Jurkat, Clone E6-1 (cell line): ENCODE data around the gene RAP2A.

Experiments
- DNase-seq: peaks from one replicate; pipeline ENCODE4 v3.0.0-alpha.2; 2011; ENCODE audit warnings: low read depth, low spot score
- H3K4me3 ChIP-seq: 2 replicates; pipeline ENCODE4 v1.5.1; 2011; ENCODE audit warnings: mild to moderate bottlenecking, low read length, control low read depth, moderate library complexity

RAP2A gene

DNA sequence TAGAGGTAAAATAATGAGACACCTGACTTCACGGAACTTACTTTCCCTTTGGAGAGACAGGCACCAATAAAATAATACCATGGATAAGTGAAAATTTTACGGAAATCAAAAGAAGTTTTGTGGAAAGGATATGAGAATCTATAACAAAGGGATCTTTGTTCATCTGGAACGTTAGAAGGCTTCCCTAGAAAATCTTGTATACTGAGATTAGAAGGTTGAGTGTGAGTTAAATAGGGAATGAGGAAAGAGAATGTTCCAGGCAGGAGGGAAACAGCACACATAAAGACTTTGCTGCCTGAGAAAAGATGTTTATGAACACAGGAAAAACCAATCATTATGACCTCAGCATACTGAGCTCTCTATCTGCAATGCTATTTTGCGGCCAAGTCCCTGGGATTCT, 19.6 kb upstream of the RAP2A start:
- no peak overlapping the region for H3K4me3 ChIP-seq

GRCh38 chr13:97417698-97418097, 16.3 kb upstream of the RAP2A start:
- no peak overlapping the region for H3K4me3 ChIP-seq
- DNase-seq = no peak

More for the DNA sequence above, 19.6 kb upstream of the RAP2A start:
- DNase-seq = no peak

GRCh38 chr13:97422118-97423054, 11.6 kb upstream of the RAP2A start:
- no peak for DNase-seq
- no peak overlapping the region for H3K4me3 ChIP-seq

GRCh38 chr13:97423300-97424045, 10.5 kb upstream of the RAP2A start:
- H3K4me3 ChIP-seq = no peak overlapping the region
- DNase-seq = no peak

- H3K4me3 ChIP-seq = no peak overlapping the region
- no peak for DNase-seq
Measured at GRCh38 chr13:97425590-97425989, 8.4 kb upstream of the RAP2A start.

DNA sequence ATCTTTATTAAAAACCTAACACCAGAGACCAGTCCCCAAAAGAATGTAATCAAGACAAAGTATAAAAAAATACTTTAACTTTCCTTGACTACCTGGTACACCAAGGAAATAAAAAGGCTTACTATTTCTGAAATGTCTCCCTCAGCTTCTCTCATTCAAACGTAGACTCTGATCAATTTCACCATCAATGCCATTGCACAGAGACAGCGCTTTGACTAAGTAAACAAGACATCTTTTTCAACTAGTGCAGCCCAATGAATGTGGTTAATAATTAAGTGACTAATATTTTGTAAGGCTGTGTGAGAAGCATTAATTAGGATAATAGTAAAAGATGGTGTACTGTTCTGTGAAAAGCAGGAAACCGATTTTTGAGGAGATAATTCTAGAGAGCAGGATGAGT, 7.3 kb upstream of the RAP2A start:
- no peak for DNase-seq
- H3K4me3 ChIP-seq = no peak overlapping the region

GRCh38 chr13:97429681-97430081, 4.3 kb upstream of the RAP2A start:
- H3K4me3 ChIP-seq = no peak overlapping the region
- DNase-seq = no peak

DNA sequence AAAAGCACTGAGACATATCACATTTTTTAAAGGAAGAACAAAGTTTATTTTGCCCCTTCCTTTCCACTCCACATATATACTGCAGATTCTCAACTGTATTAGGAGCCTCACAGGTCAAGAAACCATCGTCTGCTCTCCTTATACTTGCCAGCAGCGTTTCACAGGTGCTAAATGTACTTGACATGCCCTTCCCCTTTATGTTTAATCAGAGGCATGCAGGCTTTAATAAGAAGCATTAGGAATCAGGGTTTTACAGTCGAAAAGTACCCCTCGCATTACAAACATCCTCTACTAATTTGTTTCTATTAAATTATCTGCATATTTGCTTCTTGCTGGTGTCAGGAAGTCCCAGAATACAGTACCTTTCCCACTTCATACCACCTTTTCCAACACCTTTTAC, 3.7 kb upstream of the RAP2A start:
- no peak for DNase-seq
- H3K4me3 ChIP-seq = no peak overlapping the region

GRCh38 chr13:97431171-97431764, 2.7 kb upstream of the RAP2A start:
- no peak overlapping the region for H3K4me3 ChIP-seq
- DNase-seq = no peak

- DNase-seq = no peak
- H3K4me3 ChIP-seq = peak overlapping the region; percentile 68
Measured at GRCh38 chr13:97432232-97432916, 1.6 kb upstream of the RAP2A start.

DNA sequence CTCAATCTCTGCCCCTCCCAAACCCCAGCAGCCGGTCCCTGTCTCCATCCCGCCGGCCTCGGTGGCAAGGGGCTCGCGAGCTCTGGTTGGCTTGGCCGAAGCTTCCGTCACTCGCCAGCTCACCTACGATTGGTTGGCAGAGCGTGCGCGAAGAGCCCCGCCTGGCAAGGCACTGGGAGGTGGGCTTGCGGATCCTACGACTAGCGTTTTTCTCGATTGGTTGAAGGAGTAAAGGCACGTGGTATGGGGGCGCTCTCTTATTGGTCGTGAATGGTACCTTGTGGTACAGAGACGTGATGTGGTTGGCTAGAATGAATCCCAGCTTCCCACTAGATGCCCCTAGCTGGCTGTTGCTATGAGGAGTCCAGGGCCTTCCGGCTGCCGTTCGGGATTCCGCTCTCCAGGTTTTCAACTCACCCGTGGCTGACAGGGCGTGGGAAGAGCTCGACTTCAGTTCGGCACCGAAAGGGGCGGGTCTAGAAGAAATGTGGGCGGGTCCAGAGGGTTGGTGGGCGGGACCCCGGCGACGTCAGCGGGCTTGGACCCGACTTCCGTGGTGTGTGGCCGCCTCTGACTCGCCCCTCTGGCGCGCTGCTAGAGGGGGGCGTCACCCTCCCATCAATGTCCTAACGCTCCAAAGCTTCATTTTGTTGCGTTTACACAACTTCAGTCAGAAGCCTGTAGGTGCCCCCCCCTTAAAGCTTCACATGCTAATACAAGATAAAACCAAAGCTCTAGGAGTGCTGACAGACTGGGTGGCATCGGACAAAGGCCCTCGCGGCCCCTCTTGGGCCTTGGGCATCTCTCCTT, 847 bp upstream of the RAP2A start:
- H3K4me3 ChIP-seq = peak overlapping the region; percentile 68
- peak; percentile 100 for DNase-seq

- peak overlapping the region; percentile 74 for H3K4me3 ChIP-seq
- DNase-seq = no peak
Measured at GRCh38 chr13:97434397-97435201, 630 bp downstream of the RAP2A start.

- peak overlapping the region; percentile 74 for H3K4me3 ChIP-seq
- no peak for DNase-seq
Measured at GRCh38 chr13:97435323-97435722, 1.4 kb downstream of the RAP2A start.

DNA sequence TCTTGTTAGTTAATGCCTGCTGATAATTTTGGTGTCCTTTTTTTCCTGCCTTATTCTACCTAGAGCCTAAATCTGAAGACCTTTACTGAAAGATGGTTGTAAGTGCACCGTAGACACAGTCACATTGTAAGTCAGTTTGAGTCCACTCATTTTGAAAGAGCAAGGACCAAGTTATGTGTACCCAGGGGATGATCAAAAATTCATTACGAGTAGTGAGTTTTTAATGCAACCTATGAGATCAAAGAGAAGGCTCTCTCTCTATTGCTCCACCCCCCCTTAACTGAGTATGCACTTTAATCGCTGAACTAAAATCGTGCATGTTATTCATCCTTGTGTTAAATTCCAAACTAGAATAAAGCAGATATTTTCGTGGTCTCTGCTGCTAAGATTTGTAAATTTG, 1.8 kb downstream of the RAP2A start:
- no peak for DNase-seq
- no peak overlapping the region for H3K4me3 ChIP-seq

GRCh38 chr13:97436845-97437244, 2.9 kb downstream of the RAP2A start:
- DNase-seq = no peak
- no peak overlapping the region for H3K4me3 ChIP-seq

- no peak for DNase-seq
- no peak overlapping the region for H3K4me3 ChIP-seq
Measured at GRCh38 chr13:97437729-97438128, 3.8 kb downstream of the RAP2A start.

DNA sequence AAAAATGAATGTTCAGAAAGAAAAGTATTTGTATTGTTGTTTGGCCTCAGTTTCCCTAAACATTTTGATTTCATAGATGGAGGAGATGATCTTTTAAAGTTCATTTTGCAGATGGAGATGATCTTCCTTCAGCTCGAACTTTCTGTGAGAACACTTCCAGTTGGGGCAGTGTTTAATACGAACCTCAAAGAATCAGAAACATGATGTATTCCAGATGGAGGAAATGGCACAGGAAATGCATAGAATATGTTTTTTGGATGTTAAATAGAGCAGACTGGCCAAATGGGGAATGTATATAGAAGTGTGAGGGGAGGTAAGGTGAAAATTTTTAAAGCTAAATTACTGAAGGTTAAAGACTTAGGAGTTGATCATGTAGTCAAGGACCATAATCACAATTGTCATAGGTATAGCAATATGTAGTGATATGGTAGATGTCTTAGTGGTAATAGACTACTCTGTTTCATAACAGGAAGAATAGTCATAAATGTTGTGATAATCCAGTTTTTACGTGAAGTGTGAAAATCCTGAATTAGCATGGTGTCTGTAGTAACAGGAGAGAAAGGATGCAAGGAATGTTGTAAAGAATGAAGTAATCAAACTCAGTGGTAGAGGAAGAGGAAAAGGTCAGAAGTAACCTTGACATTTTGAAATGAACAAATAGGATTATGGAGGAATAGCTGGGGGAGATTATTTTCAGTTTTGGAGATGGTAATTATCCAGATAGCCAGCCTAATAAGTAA, 5.1 kb downstream of the RAP2A start:
- no peak overlapping the region for H3K4me3 ChIP-seq
- no peak for DNase-seq
